ENCODE results near the gene ALOX15. TPM values are rescaled to one million over a fixed set of nuclear protein-coding genes. Genes with fewer than 3 reads are reported as not detected.

Gene ALOX15
- total and polyA plus RNA-seq, 8 donors, result 0.15 to 4.8 (median 3.4) TPM

- DNase-seq (peak in 1 of 4 donors; percentile 16), ATAC-seq (peak; percentile 68)
- Histone ChIP-seq H3K27ac (no peak overlapping the region), H3K27me3 (no peaks in the 10 kb centered on the region), H3K4me3 (no peak overlapping the region), H3K36me3 (peaks cover 3 to 80% of the 10 kb centered on the region in 2 donors), H3K9me3 (no peaks in the 10 kb centered on the region), H3K4me1 (peaks cover 13 to 14% of the 10 kb centered on the region in 2 donors)
- intact Hi-C loops (cut with DNase I), result no loop called here
- no peak for TF ChIP-seq CTCF (IDR thresholded peaks at IDR 0.05)
These were observed 37.1 kb upstream of the ALOX15 start for GRCh38 chr17:4678448-4679026.

- DNase-seq, result peak in 2 of 4 donors; percentile 83 to 87
- no peaks in the 10 kb centered on the region for H3K27me3 ChIP-seq
- ATAC-seq, result no peak
- intact Hi-C loops (cut with DNase I), result no loop called here
- H3K27ac ChIP-seq, result no peak overlapping the region
- peaks cover 0 to 86% of the 10 kb centered on the region in 2 donors for H3K36me3 ChIP-seq
- H3K9me3 ChIP-seq, result no peaks in the 10 kb centered on the region
- no peak for TF ChIP-seq CTCF (IDR thresholded peaks at IDR 0.05)
- peaks cover 13 to 14% of the 10 kb centered on the region in 2 donors for H3K4me1 ChIP-seq
- no peak overlapping the region for H3K4me3 ChIP-seq
These were observed 35.3 kb upstream of the ALOX15 start for GRCh38 chr17:4676791-4677190.

GRCh38 chr17:4675791-4676190, 34.3 kb upstream of the ALOX15 start:
- Histone ChIP-seq H3K27me3 (no peaks in the 10 kb centered on the region), H3K4me1 (peaks cover 13 to 14% of the 10 kb centered on the region in 2 donors), H3K36me3 (peaks cover 0 to 86% of the 10 kb centered on the region in 2 donors), H3K4me3 (no peak overlapping the region), H3K9me3 (no peaks in the 10 kb centered on the region), H3K27ac (no peak overlapping the region)
- DNase-seq (peak in 1 of 4 donors; percentile 46), ATAC-seq (no peak)
- TF ChIP-seq CTCF (IDR thresholded peaks at IDR 0.05), result no peak
- intact Hi-C loops (cut with DNase I), result no loop called here

- no peak for ATAC-seq
- H3K36me3 ChIP-seq, result peaks cover 0 to 76% of the 10 kb centered on the region in 2 donors
- peaks cover 13 to 14% of the 10 kb centered on the region in 2 donors for H3K4me1 ChIP-seq
- peak in 1 of 4 donors; percentile 27 for DNase-seq
- H3K4me3 ChIP-seq, result no peak overlapping the region
- H3K9me3 ChIP-seq, result no peaks in the 10 kb centered on the region
- no peak overlapping the region for H3K27ac ChIP-seq
- TF ChIP-seq CTCF (IDR thresholded peaks at IDR 0.05), result no peak
- no peaks in the 10 kb centered on the region for H3K27me3 ChIP-seq
- intact Hi-C loops (cut with DNase I), result no loop called here
These were observed 33.2 kb upstream of the ALOX15 start for GRCh38 chr17:4674685-4674998.

- TF ChIP-seq CTCF (IDR thresholded peaks at IDR 0.05), result no peak
- intact Hi-C loops (cut with DNase I), result no loop called here
- no peaks in the 10 kb centered on the region for H3K9me3 ChIP-seq
- DNase-seq (peak in 1 of 4 donors; percentile 65), ATAC-seq (no peak)
- no peaks in the 10 kb centered on the region for H3K27me3 ChIP-seq
- no peak overlapping the region for H3K27ac ChIP-seq
- peaks cover 0 to 75% of the 10 kb centered on the region in 2 donors for H3K36me3 ChIP-seq
- peaks cover 8 to 10% of the 10 kb centered on the region in 2 donors for H3K4me1 ChIP-seq
- H3K4me3 ChIP-seq, result no peak overlapping the region
These were observed 32.7 kb upstream of the ALOX15 start for GRCh38 chr17:4673986-4674684.
